H1 (cell line): Measurements from ENCODE around the gene ARRDC1. TPM values are rescaled to one million over a fixed set of nuclear protein-coding genes. Genes with fewer than 3 reads are reported as not detected.

Experiments used
- CTCF ChIA-PET: fragments of 300-600 bp; sonication (Branson Sonifier 250); formaldehyde crosslinking; loops from one replicate; lab custom pipeline; 2021; ENCODE audit not compliant: partially characterized antibody; lab: Charles Lee
- POLR2A ChIA-PET: fragments of 300-600 bp; sonication (Branson Sonifier 250); formaldehyde crosslinking; loops from one replicate; lab custom pipeline; 2021; ENCODE audit warnings: inconsistent platforms; ENCODE audit not compliant: partially characterized antibody; lab: Charles Lee
- DNase-seq, 2 experiments: peaks; one replicate each; pipeline versions ENCODE4 v3.0.0 to v3.0.0-alpha.2; 2010 to 2022; ENCODE audit warnings: low spot score in 2 of 2, low read depth in 1 of 2, mixed read lengths in 1 of 2
- FAIRE-seq: peaks from 2 replicates; lab custom pipeline; 2011; peaks lifted over from hg19 to GRCh38; lab: Jason Lieb, UNC
- H2AFZ ChIP-seq: 2 replicates; pipeline ENCODE4 v1.8.1; 2012; ENCODE audit warnings: low read length, inconsistent platforms
- H2AK5ac ChIP-seq: 2 replicates; pipeline ENCODE4 v1.6.1; 2013; ENCODE audit warnings: low read depth, low read length
- H2BK120ac ChIP-seq: replicated peaks from 2 replicates; pipeline ENCODE3; 2013; ENCODE audit warnings: low read depth, low read length, inconsistent platforms
- H2BK12ac ChIP-seq: 2 replicates; pipeline ENCODE4 v1.6.1; 2013; ENCODE audit warnings: low read depth, low read length
- H2BK15ac ChIP-seq: 2 replicates; pipeline ENCODE4 v1.6.1; 2013; ENCODE audit warnings: low read length
- H2BK20ac ChIP-seq: 2 replicates; pipeline ENCODE4 v1.6.1; 2013; ENCODE audit warnings: low read length
- H2BK5ac ChIP-seq: 2 replicates; pipeline ENCODE4 v1.6.1; 2013; ENCODE audit warnings: low read depth, low read length
- H3K14ac ChIP-seq: 2 replicates; pipeline ENCODE4 v1.6.1; 2013; ENCODE audit warnings: inconsistent platforms; ENCODE audit not compliant: insufficient read length
- H3K18ac ChIP-seq: 2 replicates; pipeline ENCODE4 v1.6.1; 2013; ENCODE audit warnings: low read length; ENCODE audit errors: extremely low read depth
- H3K23ac ChIP-seq: 2 replicates; pipeline ENCODE4 v1.6.1; 2013; ENCODE audit warnings: inconsistent platforms; ENCODE audit not compliant: insufficient read length
- H3K23me2 ChIP-seq: 2 replicates; pipeline ENCODE4 v1.6.1; 2013; ENCODE audit warnings: low read depth, low read length
- H3K27ac ChIP-seq: 2 replicates; pipeline ENCODE4 v1.6.1; 2011; ENCODE audit warnings: low read depth, low read length, inconsistent platforms
- H3K27me3 ChIP-seq, 4 experiments: replicated peaks in 1 of 4; 1 replicate in 1 of 4; 2 replicates in 3 of 4; pipeline versions ENCODE4 v1.6.1 to v1.8.1; 2011 to 2013; ENCODE audit warnings: low read length in 3 of 4, mild to moderate bottlenecking in 3 of 4, inconsistent platforms in 2 of 4, mixed read lengths in 2 of 4, moderate library complexity in 1 of 4; ENCODE audit not compliant: control insufficient read depth in 3 of 4, insufficient read depth in 3 of 4; ENCODE audit errors: extremely low read depth in 1 of 4
- H3K36me3 ChIP-seq, 4 experiments: 2 replicates each; pipeline versions ENCODE4 v1.6.1 to v1.8.1; 2011 to 2013; ENCODE audit warnings: mild to moderate bottlenecking in 4 of 4, low read length in 3 of 4, moderate library complexity in 2 of 4, control low read depth in 1 of 4, inconsistent platforms in 1 of 4; ENCODE audit not compliant: insufficient read depth in 4 of 4, control insufficient read depth in 2 of 4
- H3K4ac ChIP-seq: replicated peaks from 2 replicates; pipeline ENCODE3; 2013; ENCODE audit warnings: low read length, low read depth, mixed read lengths, inconsistent platforms; ENCODE audit not compliant: insufficient read length
- H3K4me1 ChIP-seq, 4 experiments: replicated peaks in 1 of 4; 1 replicate in 1 of 4; 2 replicates in 3 of 4; pipeline versions ENCODE4 v1.6.1 to v1.8.1; 2011 to 2013; ENCODE audit warnings: low read length in 3 of 4, inconsistent platforms in 2 of 4, mixed read lengths in 1 of 4; ENCODE audit not compliant: insufficient read depth in 4 of 4, control insufficient read depth in 3 of 4
- H3K4me2 ChIP-seq, 2 experiments: 2 replicates each; pipeline versions ENCODE4 v1.6.1 to v1.8.1; 2011 to 2013; ENCODE audit warnings: low read depth in 2 of 2, low read length in 2 of 2, control low read depth in 1 of 2, inconsistent platforms in 1 of 2, mild to moderate bottlenecking in 1 of 2; ENCODE audit not compliant: insufficient read depth in 1 of 2
- H3K4me3 ChIP-seq, 4 experiments: fragments of 200-600, 300-600 bp in 1 of 4; sonication (generic), shearing (Covaris generic), sonication (Bioruptor Twin) in 1 of 4; 2 replicates each; pipeline versions ENCODE4 v1.5.1 to v1.8.1; 2011 to 2016; ENCODE audit warnings: low read length in 4 of 4, low read depth in 3 of 4, control low read depth in 2 of 4, inconsistent platforms in 2 of 4, mild to moderate bottlenecking in 2 of 4, mixed read lengths in 1 of 4, moderate library complexity in 1 of 4; ENCODE audit not compliant: insufficient read depth in 2 of 4; ENCODE audit errors: extremely low read depth in 1 of 4
- H3K56ac ChIP-seq: replicated peaks from 2 replicates; pipeline ENCODE3; 2013; ENCODE audit warnings: low read depth, mild to moderate bottlenecking, mixed read lengths, low read length, inconsistent platforms; ENCODE audit not compliant: insufficient read length
- H3K79me1 ChIP-seq: 2 replicates; pipeline ENCODE4 v1.6.1; 2013; ENCODE audit warnings: low read depth, low read length, control low read depth
- H3K79me2 ChIP-seq, 2 experiments: 2 replicates each; pipeline versions ENCODE4 v1.6.1 to v1.8.1; 2012 to 2013; ENCODE audit warnings: low read length in 2 of 2, mild to moderate bottlenecking in 2 of 2, inconsistent platforms in 1 of 2; ENCODE audit not compliant: insufficient read depth in 2 of 2, control insufficient read depth in 1 of 2
- H3K9ac ChIP-seq, 4 experiments: replicated peaks in 1 of 4; 1 replicate in 1 of 4; 2 replicates in 3 of 4; pipeline versions ENCODE4 v1.6.1 to v1.8.1; 2011 to 2013; ENCODE audit warnings: low read depth in 3 of 4, low read length in 3 of 4, control low read depth in 2 of 4, mild to moderate bottlenecking in 2 of 4, moderate library complexity in 2 of 4, inconsistent platforms in 1 of 4; ENCODE audit errors: extremely low read depth in 1 of 4
- H3K9me3 ChIP-seq, 2 experiments: 2 replicates each; pipeline versions ENCODE4 v1.6.1 to v1.8.1; 2012 to 2013; ENCODE audit warnings: mild to moderate bottlenecking in 2 of 2, moderate library complexity in 2 of 2, control low read depth in 1 of 2, inconsistent platforms in 1 of 2, low read depth in 1 of 2, low read length in 1 of 2, mixed read lengths in 1 of 2; ENCODE audit not compliant: insufficient read depth in 2 of 2
- H4K20me1 ChIP-seq, 2 experiments: replicated peaks in 1 of 2; 2 replicates each; pipeline versions ENCODE3 to v1.8.1; 2011 to 2013; ENCODE audit warnings: inconsistent platforms in 2 of 2, low read length in 2 of 2, mild to moderate bottlenecking in 1 of 2; ENCODE audit not compliant: insufficient read depth in 2 of 2, control insufficient read depth in 1 of 2
- H4K5ac ChIP-seq: 2 replicates; pipeline ENCODE4 v1.6.1; 2013; ENCODE audit warnings: low read length, low read depth, mixed read lengths, inconsistent platforms; ENCODE audit not compliant: insufficient read length
- H4K8ac ChIP-seq: 2 replicates; pipeline ENCODE4 v1.8.0; 2013; ENCODE audit warnings: mild to moderate bottlenecking, moderate library complexity, low read length, inconsistent platforms; ENCODE audit not compliant: insufficient read depth; ENCODE audit errors: extremely low read depth
- H4K91ac ChIP-seq: replicated peaks from 2 replicates; pipeline ENCODE3; 2013; ENCODE audit warnings: low read length, mixed read lengths, inconsistent platforms; ENCODE audit not compliant: insufficient read length
- E2F6 ChIP-seq: IDR thresholded peaks from 2 replicates; pipeline ENCODE4 v1.6.1; 2012; ENCODE audit warnings: inconsistent platforms
- EGR1 ChIP-seq: IDR thresholded peaks from 2 replicates; pipeline ENCODE4 v1.6.1; 2011; ENCODE audit warnings: low read depth, low read length, borderline replicate concordance
- JUN ChIP-seq: IDR thresholded peaks from 2 replicates; pipeline ENCODE4 v1.6.1; 2011; ENCODE audit warnings: low read depth, mild to moderate bottlenecking, improper control_type of control experiment, low read length
- JUND ChIP-seq: IDR thresholded peaks from 2 replicates; pipeline ENCODE4 v1.6.1; 2011; ENCODE audit warnings: mild to moderate bottlenecking, improper control_type of control experiment, low read length
- KDM4A ChIP-seq: IDR thresholded peaks from one replicate; pipeline ENCODE4 v1.7.1; 2012; ENCODE audit warnings: low read depth, mild to moderate bottlenecking, moderate library complexity, low read length, inconsistent platforms; ENCODE audit not compliant: severe bottlenecking
- KDM5A ChIP-seq: fragments of 200-600 bp; IDR thresholded peaks from 2 replicates; pipeline ENCODE4 v1.7.1; 2012; ENCODE audit warnings: mild to moderate bottlenecking, low read length, inconsistent platforms, mixed read lengths
- PHF8 ChIP-seq: fragments of 200-600 bp; sonication (generic); conservative IDR thresholded peaks from 2 replicates; pipeline ENCODE4 v1.7.1; 2012; ENCODE audit warnings: low read depth, mild to moderate bottlenecking, inconsistent platforms, low read length, moderate library complexity
- POLR2AphosphoS5 ChIP-seq: IDR thresholded peaks from 2 replicates; pipeline ENCODE4 v1.6.1; 2011; ENCODE audit warnings: low read depth, low read length
- RNF2 ChIP-seq: fragments of 200-900, 300-1000 bp; sonication (generic); IDR thresholded peaks from 2 replicates; pipeline ENCODE4 v1.7.1; 2016; ENCODE audit warnings: borderline replicate concordance, low read depth, mild to moderate bottlenecking, antibody characterized with exemption, low read length; ENCODE audit not compliant: poor library complexity, severe bottlenecking; ENCODE audit errors: missing control alignments
- RXRA ChIP-seq: IDR thresholded peaks from 2 replicates; pipeline ENCODE4 v1.6.1; 2011; ENCODE audit warnings: low read depth, mild to moderate bottlenecking, low read length, moderate library complexity; ENCODE audit not compliant: insufficient read depth
- SP4 ChIP-seq: IDR thresholded peaks from 2 replicates; pipeline ENCODE4 v1.6.1; 2012; ENCODE audit warnings: low read length, inconsistent platforms
- WGBS, 2 experiments: shearing (Covaris generic) in 1 of 2; methylation state at CpG; one replicate each; pipeline versions ENCODE4 v1.1.6 to v1.1.7; 2013 to 2015; ENCODE audit warnings: low lambda C conversion rate in 2 of 2, mixed read lengths in 2 of 2, inconsistent platforms in 1 of 2, low coverage in 1 of 2, missing lambda C conversion rate in 1 of 2; ENCODE audit not compliant: insufficient replicate concordance in 2 of 2, insufficient coverage in 1 of 2, insufficient read length in 1 of 2; ENCODE audit errors: extremely low coverage in 1 of 2, missing lambda C conversion rate in 1 of 2; 5-methylcytosine and 5-hydroxymethylcytosine counted together
- polyA plus RNA-seq, 7 experiments: library from polyadenylated mRNA; depleted of rRNA in 3 of 7; stranded (reverse) in 5 of 7; unstranded in 2 of 7; fragments of >200 nt in 5 of 7; fragments of 200-250 nt in 2 of 7; gene quantifications; 1 replicate in 5 of 7; 2 replicates in 1 of 7; 4 replicates in 1 of 7; pipeline versions ENCODE4 v1.2.1 to v1.2.3, GENCODE V29; 2011 to 2013; ENCODE audit warnings: missing spikeins in 2 of 7, mixed read lengths in 2 of 7
- total RNA-seq: library from RNA; stranded (reverse); fragmentation: NEBNext Ultra II Directional; extraction: Animal tissue kit (Norgen Biotek cat#: 25700); gene quantifications from 2 replicates; pipeline ENCODE4 v1.2.1, GENCODE V29; 2021
- TF ChIP-seq, protein P1 (sequence below): IDR thresholded peaks from 2 replicates; pipeline ENCODE4 v1.6.1; 2011; ENCODE audit warnings: low read depth, mild to moderate bottlenecking, low read length; ENCODE audit not compliant: insufficient read depth

Gene ARRDC1
- total and polyA plus RNA-seq, 2 of the 8 experiments (the other 6 are each of a cell fraction or from before 2014, with no cell fraction given) = 22.0 to 58.4 TPM

- H3K79me2 ChIP-seq = peaks cover 0 to 7% of the 10 kb centered on the region in 2 experiments; a peak in 1 of 4 replicates
- no peaks in the 10 kb centered on the region for H3K36me3 ChIP-seq
- peak overlapping the region; percentile 53 for H3K4ac ChIP-seq
- no peak overlapping the region for H4K91ac ChIP-seq
- peak overlapping the region; percentile 78 for H2BK120ac ChIP-seq
- H3K18ac ChIP-seq = no peak overlapping the region
- H3K56ac ChIP-seq = no peak overlapping the region
- 89% methylated on average over 13 of the region's 13 CpGs; no CpG with 5 or more reads in 1 of the 2 experiments for WGBS, 2 experiments
- no peak overlapping the region for H2BK15ac ChIP-seq
- no peak overlapping the region for H4K5ac ChIP-seq
- H2BK12ac ChIP-seq = peak overlapping the region; percentile 50; the same call in 1 of the 2 replicates
- H3K23ac ChIP-seq = no peak overlapping the region
- H4K20me1 ChIP-seq = peaks cover 7 to 16% of the 10 kb centered on the region in 2 experiments
- H2AK5ac ChIP-seq = no peak overlapping the region
- H2AFZ ChIP-seq = no peak overlapping the region
- H3K9me3 ChIP-seq = no peaks in the 10 kb centered on the region
- no peak overlapping the region for H3K27ac ChIP-seq
- no peak overlapping the region for H2BK20ac ChIP-seq
- H3K23me2 ChIP-seq = peaks cover 4% of the 10 kb centered on the region; the same call in 1 of the 2 replicates
- H3K4me2 ChIP-seq = peak overlapping the region; percentile 24 to 63
- POLR2A ChIA-PET = interaction anchor here (1.3 to 3.1 kb wide), 2 partner anchors 13 to 15 kb away, joined by 4 to 14 read pairs; partner anchors contain the start of gene EHMT1
- no peak overlapping the region for H2BK5ac ChIP-seq
- peaks cover 0 to 9% (median 2%) of the 10 kb centered on the region in 4 experiments; a peak in 2 of 7 replicates for H3K27me3 ChIP-seq
- no peaks in the 10 kb centered on the region for H3K79me1 ChIP-seq
- no peak overlapping the region for H3K14ac ChIP-seq
- FAIRE-seq = no peak
- H3K4me1 ChIP-seq = peaks cover 0 to 17% (median 8%) of the 10 kb centered on the region in 4 experiments; a peak in 6 of 7 replicates
- H3K4me3 ChIP-seq = no peak overlapping the region; a peak in 2 of 8 replicates
- DNase-seq = no peak
- H4K8ac ChIP-seq = peak overlapping the region; percentile 77; the same call in 1 of the 2 replicates
- CTCF ChIA-PET = interaction anchor here (1.1 to 2.4 kb wide), 5 partner anchors 12 to 43 kb away, joined by 3 to 12 read pairs (median 5); no protein-coding TSS in a partner anchor
- H3K9ac ChIP-seq = no peak overlapping the region
- TF ChIP-seq JUND (no peak), E2F6 (no peak), SP4 (no peak), EGR1 (no peak), PHF8 (no peak), JUN (no peak), KDM5A (no peak), RXRA (no peak), RNF2 (no peak), POLR2AphosphoS5 (no peak), KDM4A (no peak)
- TF ChIP-seq, protein P1, sequence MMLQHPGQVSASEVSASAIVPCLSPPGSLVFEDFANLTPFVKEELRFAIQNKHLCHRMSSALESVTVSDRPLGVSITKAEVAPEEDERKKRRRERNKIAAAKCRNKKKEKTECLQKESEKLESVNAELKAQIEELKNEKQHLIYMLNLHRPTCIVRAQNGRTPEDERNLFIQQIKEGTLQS = no peak
These were observed 1.6 kb upstream of the ARRDC1 start for GRCh38 chr9:137603879-137604278.
